Liver (tissue), 9 donors: ENCODE measurements around the gene SLC52A1. TPM values are rescaled to one million over a fixed set of nuclear protein-coding genes. Genes with fewer than 3 reads are reported as not detected.

Source experiments
- DNase-seq: peaks from one replicate; pipeline ENCODE4 v3.0.0-alpha.2; 2017; ENCODE audit warnings: low spot score
- H3K27ac ChIP-seq, 2 donors: one replicate each; pipeline ENCODE4 v1.7.0; 2013; ENCODE audit warnings: inconsistent platforms in 2 of 2, low read length in 2 of 2, control low read depth in 1 of 2, low read depth in 1 of 2, mild to moderate bottlenecking in 1 of 2
- H3K27me3 ChIP-seq, 4 donors: one replicate each; pipeline versions ENCODE4 v1.6.1 to v1.7.0; 2013; ENCODE audit warnings: low read length in 3 of 4, inconsistent platforms in 1 of 4, mild to moderate bottlenecking in 1 of 4, moderate library complexity in 1 of 4; ENCODE audit not compliant: control insufficient read depth in 4 of 4, insufficient read depth in 4 of 4
- H3K36me3 ChIP-seq, 4 donors: one replicate each; pipeline versions ENCODE4 v1.6.1 to v1.7.0; 2013; ENCODE audit warnings: low read length in 3 of 4, mild to moderate bottlenecking in 3 of 4, low read depth in 1 of 4, moderate library complexity in 1 of 4; ENCODE audit not compliant: control insufficient read depth in 4 of 4, insufficient read depth in 3 of 4
- H3K4me1 ChIP-seq, 4 donors: one replicate each; pipeline versions ENCODE4 v1.6.1 to v1.7.0; 2013; ENCODE audit warnings: low read length in 3 of 4, mild to moderate bottlenecking in 3 of 4, moderate library complexity in 1 of 4; ENCODE audit not compliant: control insufficient read depth in 4 of 4, insufficient read depth in 4 of 4
- H3K4me3 ChIP-seq, 3 donors: one replicate each; pipeline versions ENCODE4 v1.6.1 to v1.7.0; 2013; ENCODE audit warnings: low read length in 3 of 3, control low read depth in 1 of 3, low read depth in 1 of 3, mild to moderate bottlenecking in 1 of 3
- H3K9ac ChIP-seq, 2 donors: one replicate each; pipeline ENCODE4 v1.7.0; 2013; ENCODE audit warnings: low read length in 2 of 2, mild to moderate bottlenecking in 2 of 2, moderate library complexity in 2 of 2, control low read depth in 1 of 2, low read depth in 1 of 2
- H3K9me3 ChIP-seq, 4 donors: one replicate each; pipeline versions ENCODE4 v1.6.1 to v1.7.0; 2013; ENCODE audit warnings: low read length in 3 of 4; ENCODE audit not compliant: control insufficient read depth in 4 of 4
- FOXA1 ChIP-seq: IDR thresholded peaks from 2 replicates; pipeline ENCODE4 v1.6.1; 2016; ENCODE audit warnings: antibody characterized with exemption
- FOXA2 ChIP-seq: IDR thresholded peaks from 2 replicates; pipeline ENCODE4 v1.6.1; 2016; ENCODE audit warnings: antibody characterized with exemption
- GABPA ChIP-seq, 2 donors: IDR thresholded peaks in 1 of 2; conservative IDR thresholded peaks in 1 of 2; 2 replicates each; pipeline ENCODE4 v1.6.1; 2016; ENCODE audit warnings: antibody characterized with exemption in 2 of 2, mild to moderate bottlenecking in 1 of 2, moderate library complexity in 1 of 2
- HNF4A ChIP-seq, 2 donors: conservative IDR thresholded peaks; 2 replicates each; pipeline ENCODE4 v1.6.1; 2016; ENCODE audit warnings: antibody characterized with exemption in 2 of 2, mild to moderate bottlenecking in 2 of 2
- HNF4G ChIP-seq: IDR thresholded peaks from 2 replicates; pipeline ENCODE4 v1.6.1; 2016; ENCODE audit warnings: antibody characterized with exemption
- JUND ChIP-seq, 2 donors: IDR thresholded peaks; 2 replicates each; pipeline ENCODE4 v1.6.1; 2016; ENCODE audit warnings: antibody characterized with exemption in 2 of 2
- RAD21 ChIP-seq, 2 donors: IDR thresholded peaks; 2 replicates each; pipeline ENCODE4 v1.6.1; 2016; ENCODE audit warnings: antibody characterized with exemption in 2 of 2, mild to moderate bottlenecking in 2 of 2
- RXRA ChIP-seq, 2 donors: IDR thresholded peaks; 2 replicates each; pipeline ENCODE4 v1.6.1; 2017 to 2018; ENCODE audit warnings: antibody characterized with exemption in 2 of 2, mild to moderate bottlenecking in 1 of 2
- SP1 ChIP-seq: IDR thresholded peaks from 2 replicates; pipeline ENCODE4 v1.6.1; 2018; ENCODE audit warnings: antibody characterized with exemption, mild to moderate bottlenecking
- TAF1 ChIP-seq: conservative IDR thresholded peaks from 2 replicates; pipeline ENCODE4 v1.6.1; 2016; ENCODE audit warnings: antibody characterized with exemption, mild to moderate bottlenecking
- YY1 ChIP-seq: IDR thresholded peaks from 2 replicates; pipeline ENCODE4 v1.6.1; 2016; ENCODE audit warnings: antibody characterized with exemption, mild to moderate bottlenecking
- WGBS: extraction: QIAGEN DNeasy Blood & Tissue Kit; methylation state at CpG from one replicate; pipeline ENCODE4 v1.1.7; 2013; 5-methylcytosine and 5-hydroxymethylcytosine counted together
- polyA plus RNA-seq, 2 donors: library from polyadenylated mRNA; stranded (reverse) in 1 of 2; unstranded in 1 of 2; fragments of 200-250 nt in 1 of 2; fragments of >200 nt in 1 of 2; fragmentation: Nextera tagmentation in 1 of 2; extraction: Ambion mirVana in 1 of 2; gene quantifications; one replicate each; pipeline versions ENCODE4 v1.2.1 to v1.2.3, GENCODE V29; 2013 to 2015
- total RNA-seq, 2 donors: library from RNA; depleted of rRNA; stranded (reverse); fragments of >200 nt; gene quantifications; one replicate each; pipeline ENCODE4 v1.2.3, GENCODE V29; 2014
- TF ChIP-seq, protein P1 (sequence below): IDR thresholded peaks from 2 replicates; pipeline ENCODE4 v1.6.1; 2016; ENCODE audit warnings: antibody characterized with exemption
- TF ChIP-seq, protein P2 (sequence below): IDR thresholded peaks from 2 replicates; pipeline ENCODE4 v1.6.1; 2016; ENCODE audit warnings: antibody characterized with exemption, mild to moderate bottlenecking
- TF ChIP-seq, protein P3 (sequence below): fragments of 150-350 bp; IDR thresholded peaks from 2 replicates; pipeline ENCODE4 v1.5.1; 2017; ENCODE audit warnings: improper control_type of control experiment, low read depth, low read length; ENCODE audit not compliant: missing input control
- TF ChIP-seq, protein P4 (sequence below): IDR thresholded peaks from 2 replicates; pipeline ENCODE4 v1.6.1; 2016; ENCODE audit warnings: antibody characterized with exemption
- donor health status: healthy.
- donor health status: healthy.
- donor health status: healthy.
- donor health status: healthy.
- donor health status: healthy.

Gene SLC52A1
- total and polyA plus RNA-seq, 4 donors, result 0.08 to 0.28 (median 0.11) TPM; not detected in 1

DNA sequence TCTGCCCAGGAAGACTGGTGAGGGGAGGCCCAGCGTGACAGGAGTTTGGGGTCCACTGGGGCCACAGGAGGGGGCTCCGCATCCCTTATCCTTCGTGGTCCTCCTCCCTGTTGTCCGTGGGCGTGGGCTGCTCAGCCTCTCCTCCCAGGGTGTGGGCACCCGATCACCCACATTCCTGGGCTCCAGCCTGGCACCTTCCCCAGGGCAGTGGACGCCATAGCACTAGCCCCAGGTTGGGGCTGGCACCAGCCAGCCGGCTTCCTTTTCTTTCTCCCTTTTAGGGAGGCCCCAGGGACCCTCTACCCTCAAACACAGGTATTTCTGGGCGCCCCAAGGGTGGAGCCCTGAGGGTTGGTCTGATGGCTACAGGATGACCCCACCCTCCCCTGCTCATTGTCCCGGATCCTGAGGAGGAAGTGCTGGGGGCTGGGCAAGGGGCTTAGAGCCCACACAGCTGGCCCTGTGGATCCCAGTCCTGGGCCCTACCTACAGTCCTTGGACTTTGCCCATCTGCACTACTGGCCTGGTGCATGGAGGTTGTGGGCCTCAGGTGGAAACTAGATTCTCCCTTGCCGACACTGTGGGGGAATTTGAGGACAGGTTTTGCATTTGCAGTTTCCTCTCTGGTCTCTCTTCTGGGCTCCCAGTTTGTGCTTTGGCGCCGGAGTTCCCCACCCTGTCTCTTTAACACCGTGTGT is 36.3 kb downstream of the SLC52A1 start:
- H3K27ac ChIP-seq, result peak overlapping the region; percentile 83 to 88
- H3K4me1 ChIP-seq, result peaks cover 5 to 34% (median 26%) of the 10 kb centered on the region in 4 donors
- peak overlapping the region; percentile 77 to 88 (median 86) for H3K4me3 ChIP-seq
- TF ChIP-seq RAD21 (IDR thresholded peaks at IDR 0.05), result peak in 1 of 2 donors; percentile 41
- TF ChIP-seq, protein P1, sequence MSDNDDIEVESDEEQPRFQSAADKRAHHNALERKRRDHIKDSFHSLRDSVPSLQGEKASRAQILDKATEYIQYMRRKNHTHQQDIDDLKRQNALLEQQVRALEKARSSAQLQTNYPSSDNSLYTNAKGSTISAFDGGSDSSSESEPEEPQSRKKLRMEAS, result no peak
- no peak for TF ChIP-seq TAF1
- TF ChIP-seq YY1, result peak; percentile 66
- peak in 1 of 2 donors; percentile 31 for TF ChIP-seq GABPA (IDR thresholded peaks at IDR 0.05 in 1 of 2, conservative IDR thresholded peaks at IDR 0.05 in 1 of 2)
- TF ChIP-seq SP1, result peak; percentile 72
- no peak for TF ChIP-seq FOXA1
- TF ChIP-seq JUND (IDR thresholded peaks at IDR 0.05), result no peak
- TF ChIP-seq HNF4A (conservative IDR thresholded peaks at IDR 0.05), result peak; percentile 91 to 94
- peak; percentile 71 for TF ChIP-seq HNF4G
- no peak for TF ChIP-seq FOXA2
- TF ChIP-seq RXRA (IDR thresholded peaks at IDR 0.05), result peak; percentile 64 to 76
- TF ChIP-seq, protein P2, sequence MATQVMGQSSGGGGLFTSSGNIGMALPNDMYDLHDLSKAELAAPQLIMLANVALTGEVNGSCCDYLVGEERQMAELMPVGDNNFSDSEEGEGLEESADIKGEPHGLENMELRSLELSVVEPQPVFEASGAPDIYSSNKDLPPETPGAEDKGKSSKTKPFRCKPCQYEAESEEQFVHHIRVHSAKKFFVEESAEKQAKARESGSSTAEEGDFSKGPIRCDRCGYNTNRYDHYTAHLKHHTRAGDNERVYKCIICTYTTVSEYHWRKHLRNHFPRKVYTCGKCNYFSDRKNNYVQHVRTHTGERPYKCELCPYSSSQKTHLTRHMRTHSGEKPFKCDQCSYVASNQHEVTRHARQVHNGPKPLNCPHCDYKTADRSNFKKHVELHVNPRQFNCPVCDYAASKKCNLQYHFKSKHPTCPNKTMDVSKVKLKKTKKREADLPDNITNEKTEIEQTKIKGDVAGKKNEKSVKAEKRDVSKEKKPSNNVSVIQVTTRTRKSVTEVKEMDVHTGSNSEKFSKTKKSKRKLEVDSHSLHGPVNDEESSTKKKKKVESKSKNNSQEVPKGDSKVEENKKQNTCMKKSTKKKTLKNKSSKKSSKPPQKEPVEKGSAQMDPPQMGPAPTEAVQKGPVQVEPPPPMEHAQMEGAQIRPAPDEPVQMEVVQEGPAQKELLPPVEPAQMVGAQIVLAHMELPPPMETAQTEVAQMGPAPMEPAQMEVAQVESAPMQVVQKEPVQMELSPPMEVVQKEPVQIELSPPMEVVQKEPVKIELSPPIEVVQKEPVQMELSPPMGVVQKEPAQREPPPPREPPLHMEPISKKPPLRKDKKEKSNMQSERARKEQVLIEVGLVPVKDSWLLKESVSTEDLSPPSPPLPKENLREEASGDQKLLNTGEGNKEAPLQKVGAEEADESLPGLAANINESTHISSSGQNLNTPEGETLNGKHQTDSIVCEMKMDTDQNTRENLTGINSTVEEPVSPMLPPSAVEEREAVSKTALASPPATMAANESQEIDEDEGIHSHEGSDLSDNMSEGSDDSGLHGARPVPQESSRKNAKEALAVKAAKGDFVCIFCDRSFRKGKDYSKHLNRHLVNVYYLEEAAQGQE, result peak; percentile 40
- H3K27me3 ChIP-seq, result no peaks in the 10 kb centered on the region
- DNase-seq, result no peak
- H3K9ac ChIP-seq, result peak overlapping the region; percentile 70 to 73
- peaks cover 14 to 25% (median 19%) of the 10 kb centered on the region in 4 donors for H3K36me3 ChIP-seq
- H3K9me3 ChIP-seq, result no peaks in the 10 kb centered on the region
- 9% methylated on average over 14 of the region's 14 CpGs for WGBS

DNA sequence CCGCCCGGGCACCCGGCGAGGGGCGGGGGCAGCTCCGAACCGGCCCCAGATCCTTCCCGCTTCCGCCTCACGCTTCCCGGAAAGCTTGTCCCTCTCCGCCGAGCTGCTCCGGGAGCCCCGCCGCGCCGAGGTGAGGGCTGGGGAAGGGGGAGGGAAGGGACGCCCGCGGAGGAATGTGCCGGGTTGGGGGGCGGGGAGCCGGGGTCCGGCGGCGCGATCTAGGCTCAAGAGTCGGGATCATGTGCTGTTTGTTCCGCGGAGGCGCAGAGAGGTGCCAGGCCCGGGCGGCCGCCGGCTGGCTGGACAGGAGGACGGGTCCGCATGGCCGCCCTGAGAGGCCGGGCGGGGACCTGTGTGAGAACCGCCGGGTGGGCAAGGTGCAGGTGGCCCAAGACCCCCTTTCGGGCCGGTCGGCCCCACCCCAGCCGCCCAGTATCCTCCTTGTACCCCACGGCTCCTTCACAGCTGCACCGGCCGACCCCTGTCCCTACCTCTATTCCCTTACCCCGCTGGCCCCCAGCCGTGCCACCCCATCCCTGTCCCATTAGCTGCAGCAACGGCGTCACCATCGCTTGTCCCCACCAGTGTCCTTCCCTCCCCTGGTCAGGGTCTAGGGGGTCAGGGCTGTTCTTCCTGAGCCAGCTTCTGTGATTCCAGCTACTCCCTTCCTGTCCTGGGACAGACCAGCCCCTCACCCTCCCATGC is 37.0 kb downstream of the SLC52A1 start:
- Histone ChIP-seq H3K4me1 (peaks cover 5 to 34% (median 26%) of the 10 kb centered on the region in 4 donors), H3K36me3 (peaks cover 7 to 18% (median 12%) of the 10 kb centered on the region in 4 donors), H3K4me3 (peak overlapping the region; percentile 77 to 88 (median 86)), H3K27me3 (no peaks in the 10 kb centered on the region), H3K9me3 (no peaks in the 10 kb centered on the region), H3K27ac (peak overlapping the region; percentile 83 to 88), H3K9ac (peak overlapping the region; percentile 70 to 73)
- TF ChIP-seq FOXA2 (no peak), FOXA1 (no peak), RAD21 (IDR thresholded peaks at IDR 0.05) (no peak)
- TF ChIP-seq, protein P3, sequence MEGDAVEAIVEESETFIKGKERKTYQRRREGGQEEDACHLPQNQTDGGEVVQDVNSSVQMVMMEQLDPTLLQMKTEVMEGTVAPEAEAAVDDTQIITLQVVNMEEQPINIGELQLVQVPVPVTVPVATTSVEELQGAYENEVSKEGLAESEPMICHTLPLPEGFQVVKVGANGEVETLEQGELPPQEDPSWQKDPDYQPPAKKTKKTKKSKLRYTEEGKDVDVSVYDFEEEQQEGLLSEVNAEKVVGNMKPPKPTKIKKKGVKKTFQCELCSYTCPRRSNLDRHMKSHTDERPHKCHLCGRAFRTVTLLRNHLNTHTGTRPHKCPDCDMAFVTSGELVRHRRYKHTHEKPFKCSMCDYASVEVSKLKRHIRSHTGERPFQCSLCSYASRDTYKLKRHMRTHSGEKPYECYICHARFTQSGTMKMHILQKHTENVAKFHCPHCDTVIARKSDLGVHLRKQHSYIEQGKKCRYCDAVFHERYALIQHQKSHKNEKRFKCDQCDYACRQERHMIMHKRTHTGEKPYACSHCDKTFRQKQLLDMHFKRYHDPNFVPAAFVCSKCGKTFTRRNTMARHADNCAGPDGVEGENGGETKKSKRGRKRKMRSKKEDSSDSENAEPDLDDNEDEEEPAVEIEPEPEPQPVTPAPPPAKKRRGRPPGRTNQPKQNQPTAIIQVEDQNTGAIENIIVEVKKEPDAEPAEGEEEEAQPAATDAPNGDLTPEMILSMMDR, result no peak
- TF ChIP-seq, protein P4, sequence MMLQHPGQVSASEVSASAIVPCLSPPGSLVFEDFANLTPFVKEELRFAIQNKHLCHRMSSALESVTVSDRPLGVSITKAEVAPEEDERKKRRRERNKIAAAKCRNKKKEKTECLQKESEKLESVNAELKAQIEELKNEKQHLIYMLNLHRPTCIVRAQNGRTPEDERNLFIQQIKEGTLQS, result no peak
- TF ChIP-seq, protein P2, result no peak
- 1% methylated on average over 55 of the region's 55 CpGs for WGBS
- DNase-seq, result no peak
